ENCODE results near the gene PGPEP1. TPM values are rescaled to one million over a fixed set of nuclear protein-coding genes. Genes with fewer than 3 reads are reported as not detected.
"Not testable (repeated sequence)": the region's sequence is repeated elsewhere in the genome, so short reads cannot be mapped to it uniquely, and the experiment has no call there.

Gene PGPEP1
- total RNA-seq, 1 donor from 2014 or later, result 18.5 TPM

DNA sequence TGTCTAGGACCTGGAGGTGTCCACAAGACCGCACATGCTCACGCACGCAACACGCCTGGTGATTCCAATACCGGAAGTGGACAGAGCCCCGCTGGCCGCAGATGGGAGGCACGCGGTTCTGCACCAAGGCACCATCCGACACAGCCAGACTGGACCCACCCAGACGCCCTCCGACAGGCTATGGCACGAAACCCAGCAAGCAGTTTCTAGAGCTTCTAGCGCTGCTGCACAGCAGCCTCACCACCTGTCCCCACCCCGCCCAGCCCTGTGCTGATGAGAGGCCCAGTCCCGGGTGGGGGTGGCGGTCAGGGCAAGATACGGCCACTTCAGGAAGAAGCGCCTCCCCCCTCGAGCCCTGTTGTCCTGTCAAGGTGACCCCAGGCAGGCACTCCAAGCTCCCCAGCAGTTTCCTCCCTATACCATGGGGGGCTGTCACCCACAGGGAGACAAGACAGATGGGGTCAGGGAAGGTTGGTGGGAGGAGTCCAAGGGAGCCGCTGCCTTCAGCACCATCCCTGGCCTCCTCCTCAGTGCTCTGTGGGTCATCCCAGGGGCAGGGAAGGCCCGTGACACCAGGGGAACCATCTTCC is 28.8 kb upstream of the PGPEP1 start:
- DNase-seq, result no peak
- Mint-ChIP-seq H3K9me3 (no peaks in the 10 kb centered on the region), H3K36me3 (ENCODE audit: low read depth) (peaks cover 37% of the 10 kb centered on the region), H3K27ac (no peak overlapping the region), H3K4me3 (no peak overlapping the region), H3K4me1 (peaks cover 26% of the 10 kb centered on the region), H3K27me3 (no peaks in the 10 kb centered on the region)
- intact Hi-C loops (cut with micrococcal nuclease), result no loop called here

GRCh38 chr19:18312092-18312534 is 28.3 kb upstream of the PGPEP1 start:
- DNase-seq, result no peak
- intact Hi-C loops (cut with micrococcal nuclease), result no loop called here
- Mint-ChIP-seq H3K9me3 (no peaks in the 10 kb centered on the region), H3K27ac (no peak overlapping the region), H3K4me1 (peaks cover 20% of the 10 kb centered on the region), H3K4me3 (no peak overlapping the region), H3K36me3 (ENCODE audit: low read depth) (peaks cover 33% of the 10 kb centered on the region), H3K27me3 (no peaks in the 10 kb centered on the region)

DNA sequence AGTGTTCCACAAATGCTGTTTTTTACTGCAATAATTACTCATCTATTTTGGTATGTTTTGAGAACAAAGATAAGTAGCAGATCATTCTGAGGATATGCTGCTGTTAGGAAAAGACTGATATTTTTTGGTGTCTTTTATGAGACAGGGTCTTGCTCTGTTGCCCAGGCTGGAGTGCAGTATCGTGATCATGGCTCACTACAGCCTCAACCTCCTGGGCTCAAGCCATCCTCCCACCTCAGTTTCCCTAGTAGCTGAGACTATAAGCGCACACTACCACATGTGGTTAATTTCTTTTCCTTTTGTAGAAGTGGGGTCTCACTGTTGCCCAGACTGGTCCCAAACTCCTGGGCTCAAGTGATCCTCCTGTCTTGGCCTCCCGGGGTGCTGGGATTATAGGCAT is 27.0 kb upstream of the PGPEP1 start:
- H3K27me3 Mint-ChIP-seq, result no peaks in the 10 kb centered on the region
- H3K4me3 Mint-ChIP-seq, result no peak overlapping the region
- H3K4me1 Mint-ChIP-seq, result peaks cover 23% of the 10 kb centered on the region
- no peak for DNase-seq
- H3K36me3 Mint-ChIP-seq (ENCODE audit: low read depth), result peaks cover 30% of the 10 kb centered on the region
- intact Hi-C loops (cut with micrococcal nuclease), result no loop called here
- H3K27ac Mint-ChIP-seq, result no peak overlapping the region
- no peaks in the 10 kb centered on the region for H3K9me3 Mint-ChIP-seq

DNA sequence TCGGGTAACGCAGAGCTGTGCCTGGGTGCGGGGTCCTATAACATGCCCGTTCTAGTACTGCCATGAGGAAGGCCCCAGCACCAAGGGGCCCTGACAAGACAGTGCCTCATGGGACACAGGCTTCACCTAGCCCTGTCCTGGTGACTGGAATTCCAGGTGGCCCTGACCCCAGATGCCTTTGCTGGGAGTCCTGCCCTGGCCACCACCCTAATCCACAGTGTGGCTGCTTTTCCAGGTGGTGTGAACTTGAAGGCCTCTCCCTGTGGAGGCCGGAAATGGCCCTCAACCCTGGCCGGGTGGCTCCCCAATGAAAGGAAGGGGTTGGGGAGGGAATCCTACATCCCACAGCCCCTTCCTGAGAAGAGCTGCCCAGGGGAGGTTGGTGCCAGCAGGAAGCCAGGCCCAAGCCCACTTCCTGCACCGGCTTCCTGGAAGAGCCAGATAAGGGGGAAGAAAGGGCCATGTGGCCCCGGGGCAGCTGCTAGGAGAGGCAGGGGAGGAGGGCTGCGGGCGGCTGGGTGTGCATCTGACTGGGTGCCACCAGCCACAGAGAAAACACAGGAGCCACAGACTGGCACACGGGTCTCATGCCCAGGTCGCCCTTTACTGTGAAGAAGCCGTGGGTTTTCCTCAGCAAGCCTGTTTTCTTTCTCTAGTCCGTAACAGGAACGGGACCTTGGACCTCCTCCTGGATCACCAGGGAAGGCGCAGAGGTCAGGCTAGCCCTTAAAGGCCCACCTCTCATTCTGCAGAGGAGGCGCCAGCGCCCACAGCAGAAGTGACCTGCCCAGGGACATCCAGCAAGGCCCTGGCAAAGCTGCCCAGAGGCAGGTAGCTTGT is 22.2 kb upstream of the PGPEP1 start:
- peaks cover 51% of the 10 kb centered on the region for H3K36me3 Mint-ChIP-seq (ENCODE audit: low read depth)
- peak overlapping the region; percentile 95 for H3K27ac Mint-ChIP-seq
- intact Hi-C loops (cut with micrococcal nuclease), result no loop called here

DNA sequence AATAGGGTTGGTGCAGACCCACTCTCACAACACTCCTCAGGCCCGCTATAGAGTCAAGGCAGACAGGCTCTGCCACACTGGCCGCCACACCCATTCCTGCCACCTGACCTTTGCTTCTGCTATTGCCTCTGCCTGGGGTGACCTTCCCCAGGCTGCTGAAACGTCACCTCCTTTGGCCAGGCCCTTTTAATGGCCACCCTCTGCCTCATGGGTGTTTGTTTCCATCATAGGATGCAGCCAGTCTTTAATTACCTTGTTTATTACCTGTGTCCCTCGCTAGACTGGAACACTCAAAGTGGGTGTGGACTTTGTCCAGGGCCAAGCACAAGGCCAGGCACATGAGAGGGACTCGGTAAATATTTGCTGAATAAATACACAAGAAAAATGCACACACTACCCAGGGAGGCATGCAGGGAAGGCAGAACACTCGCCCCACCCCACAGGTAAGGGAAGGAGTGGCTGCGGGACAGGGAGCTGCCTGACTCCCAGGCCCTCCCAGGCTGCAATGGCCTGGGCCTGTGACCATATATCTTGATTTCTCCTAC is 20.7 kb upstream of the PGPEP1 start:
- intact Hi-C loops (cut with micrococcal nuclease), result no loop called here
- Mint-ChIP-seq H3K27me3 (no peaks in the 10 kb centered on the region), H3K27ac (peak overlapping the region; percentile 87), H3K36me3 (ENCODE audit: low read depth) (peaks cover 41% of the 10 kb centered on the region), H3K4me1 (peaks cover 57% of the 10 kb centered on the region), H3K4me3 (peak overlapping the region; percentile 56), H3K9me3 (no peaks in the 10 kb centered on the region)
- no peak for DNase-seq

More for the DNA sequence above, 22.2 kb upstream of the PGPEP1 start:
- Mint-ChIP-seq H3K4me1 (peaks cover 48% of the 10 kb centered on the region), H3K4me3 (peak overlapping the region; percentile 71), H3K9me3 (no peaks in the 10 kb centered on the region), H3K27me3 (no peaks in the 10 kb centered on the region)
- DNase-seq, result peak; percentile 83

- Mint-ChIP-seq H3K4me1 (peaks cover 54% of the 10 kb centered on the region), H3K36me3 (ENCODE audit: low read depth) (peaks cover 34% of the 10 kb centered on the region)
These were observed 19.3 kb upstream of the PGPEP1 start for GRCh38 chr19:18320865-18321733.

DNA sequence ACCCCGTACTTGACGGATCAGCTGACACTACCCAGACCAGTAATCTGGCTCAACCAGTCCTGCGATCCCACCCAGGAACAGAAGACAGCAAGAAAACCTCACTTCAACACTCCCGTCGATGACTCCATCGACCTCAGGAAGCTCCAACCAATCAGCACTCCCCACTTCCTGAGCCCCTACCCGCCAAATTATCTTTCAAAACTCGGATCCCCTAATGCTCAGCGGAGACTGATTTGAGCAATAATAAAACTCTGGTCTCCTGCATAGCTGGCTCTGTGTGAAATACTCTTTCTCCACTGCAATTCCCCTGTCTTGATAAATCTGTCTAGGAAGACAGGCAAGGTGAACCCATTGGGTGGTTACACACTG is 18.7 kb upstream of the PGPEP1 start:
- H3K36me3 Mint-ChIP-seq (ENCODE audit: low read depth), result peaks cover 32% of the 10 kb centered on the region
- intact Hi-C loops (cut with micrococcal nuclease), result loop anchor here (2.0 kb wide), 1 partner anchor 129 kb away; the partner anchor contains the start of gene MPV17L2
- DNase-seq, result peak; percentile 81
- H3K4me3 Mint-ChIP-seq, result peak overlapping the region; percentile 96
- H3K27ac Mint-ChIP-seq, result peak overlapping the region; percentile 95
- peaks cover 53% of the 10 kb centered on the region for H3K4me1 Mint-ChIP-seq
- no peaks in the 10 kb centered on the region for H3K27me3 Mint-ChIP-seq
- no peaks in the 10 kb centered on the region for H3K9me3 Mint-ChIP-seq

More at GRCh38 chr19:18320865-18321733, 19.3 kb upstream of the PGPEP1 start:
- H3K9me3 Mint-ChIP-seq, result no peaks in the 10 kb centered on the region
- intact Hi-C loops (cut with micrococcal nuclease), result no loop called here
- H3K27me3 Mint-ChIP-seq, result no peaks in the 10 kb centered on the region
- no peak for DNase-seq
- H3K27ac Mint-ChIP-seq, result peak overlapping the region; percentile 95
- H3K4me3 Mint-ChIP-seq, result peak overlapping the region; percentile 96

DNA sequence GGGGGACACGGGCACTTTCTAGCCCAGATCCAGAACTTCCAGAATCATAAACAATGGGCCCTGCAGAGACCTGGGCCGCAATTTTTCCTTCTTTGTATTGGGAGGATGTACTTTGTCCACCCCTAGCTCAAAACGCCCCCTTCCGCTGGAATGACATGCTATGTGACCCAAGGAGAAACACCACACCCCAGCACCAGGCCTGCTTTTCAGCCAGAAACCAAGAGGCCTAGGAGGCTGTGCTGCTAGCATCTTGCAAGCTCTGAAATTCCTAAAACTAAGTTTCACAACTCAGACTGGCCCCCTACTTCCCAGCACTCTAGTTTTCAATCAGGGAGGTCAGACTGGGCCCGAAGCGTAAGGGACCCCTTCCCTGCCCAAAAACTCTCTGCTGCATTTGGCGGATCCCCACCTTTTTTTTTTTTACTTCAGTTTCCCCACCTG is 18.1 kb upstream of the PGPEP1 start:
- no peaks in the 10 kb centered on the region for H3K27me3 Mint-ChIP-seq
- peak; percentile 86 for DNase-seq
- peak overlapping the region; percentile 95 for H3K27ac Mint-ChIP-seq
- no peaks in the 10 kb centered on the region for H3K9me3 Mint-ChIP-seq
- peak overlapping the region; percentile 96 for H3K4me3 Mint-ChIP-seq
- intact Hi-C loops (cut with micrococcal nuclease), result loop anchor here (2.0 kb wide), 1 partner anchor 130 kb away; the partner anchor contains the start of gene MPV17L2
- peaks cover 53% of the 10 kb centered on the region for H3K4me1 Mint-ChIP-seq
- peaks cover 32% of the 10 kb centered on the region for H3K36me3 Mint-ChIP-seq (ENCODE audit: low read depth)

DNA sequence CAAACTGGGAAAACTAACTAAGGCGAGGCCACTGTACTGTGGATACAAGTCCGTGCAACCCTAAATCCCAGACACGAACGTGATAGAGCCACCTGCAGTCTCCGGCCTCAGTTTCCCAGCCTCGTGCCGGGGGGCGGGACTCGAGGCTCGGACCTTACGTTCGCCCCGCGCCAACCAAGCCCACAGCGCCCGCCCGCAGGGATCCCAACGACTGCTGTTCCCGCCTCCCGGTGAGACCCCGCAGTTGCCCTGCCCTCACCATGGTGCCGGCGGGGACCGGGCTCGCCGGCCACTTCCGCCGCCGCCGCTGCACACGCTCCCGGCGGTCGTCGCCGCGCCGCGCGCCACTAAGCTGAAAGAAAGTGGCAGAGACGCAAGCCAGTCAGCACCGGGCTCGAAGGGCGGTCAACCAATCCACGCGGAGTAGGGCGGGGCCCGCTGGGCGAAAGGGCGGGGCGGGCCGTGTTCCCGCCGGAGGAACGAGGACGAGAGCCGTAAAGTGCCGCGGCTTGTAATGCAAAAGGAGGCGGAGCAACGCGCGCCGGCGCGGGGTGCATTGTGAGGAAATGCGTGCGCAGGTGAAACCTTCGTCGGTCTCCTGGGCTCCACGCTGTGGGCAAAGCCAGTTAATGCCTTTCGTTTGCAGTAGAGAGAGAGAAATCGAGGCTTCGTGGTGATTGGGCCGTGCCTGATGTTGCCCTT is 17.5 kb upstream of the PGPEP1 start, which contains the start of gene LSM4:
LSM4 (minus strand) TSS at position 318 of the 702 bp plus-strand sequence; CDS start at position 262, 56 bp downstream.
- peak within 1 kb of the TSS; percentile 95 for H3K27ac Mint-ChIP-seq
- H3K4me3 Mint-ChIP-seq, result peak within 1 kb of the TSS; percentile 96
- peaks cover 29% of the 10 kb centered on the region for H3K36me3 Mint-ChIP-seq (ENCODE audit: low read depth)
- H3K4me1 Mint-ChIP-seq, result peaks cover 48% of the 10 kb centered on the region
- DNase-seq, result peak; percentile 100
- no peaks in the 10 kb centered on the region for H3K27me3 Mint-ChIP-seq
- H3K9me3 Mint-ChIP-seq, result no peaks in the 10 kb centered on the region
- intact Hi-C loops (cut with micrococcal nuclease), result loop anchor here (1.0 to 2.0 kb wide), 5 partner anchors 19 to 130 kb away; partner anchors contain the start of genes MPV17L2 and RAB3A

DNA sequence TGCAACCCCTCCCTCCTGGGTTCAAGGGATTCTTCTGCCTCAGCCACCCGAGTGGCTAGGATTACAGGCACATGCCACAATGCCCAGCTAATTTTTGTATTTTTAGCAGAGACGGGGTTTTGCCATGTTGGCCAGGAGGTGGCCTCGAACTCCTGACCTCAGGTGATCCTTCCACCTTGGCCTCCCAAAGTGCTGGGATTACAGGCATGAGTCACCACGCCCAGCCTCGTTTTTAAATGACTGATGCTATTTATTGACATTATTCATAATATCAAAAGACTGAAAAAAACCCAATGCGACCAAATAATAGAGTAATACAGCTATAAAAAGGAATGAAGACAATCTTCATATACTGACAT is 16.0 kb upstream of the PGPEP1 start:
- H3K9me3 Mint-ChIP-seq; DNase-seq; intact Hi-C loops (cut with micrococcal nuclease); H3K27me3 Mint-ChIP-seq: not testable (repeated sequence)
- H3K27ac Mint-ChIP-seq, result peak overlapping the region; percentile 95
- peaks cover 27% of the 10 kb centered on the region for H3K36me3 Mint-ChIP-seq (ENCODE audit: low read depth)
- H3K4me1 Mint-ChIP-seq, result peaks cover 47% of the 10 kb centered on the region
- peak overlapping the region; percentile 96 for H3K4me3 Mint-ChIP-seq

- no peak for DNase-seq
- intact Hi-C loops (cut with micrococcal nuclease), result loop anchor here (5.0 kb wide), 1 partner anchor 86 kb away; no protein-coding TSS in a partner anchor
- Mint-ChIP-seq H3K4me3 (no peak overlapping the region), H3K9me3 (no peaks in the 10 kb centered on the region), H3K36me3 (ENCODE audit: low read depth) (peaks cover 4% of the 10 kb centered on the region), H3K27me3 (no peaks in the 10 kb centered on the region), H3K27ac (no peak overlapping the region), H3K4me1 (peaks cover 27% of the 10 kb centered on the region)
These were observed 13.6 kb upstream of the PGPEP1 start for GRCh38 chr19:18326772-18327171.

GRCh38 chr19:18328340-18329034 is 11.9 kb upstream of the PGPEP1 start:
- Mint-ChIP-seq H3K27ac (peak overlapping the region; percentile 52), H3K9me3 (no peaks in the 10 kb centered on the region), H3K27me3 (no peaks in the 10 kb centered on the region), H3K4me1 (peaks cover 17% of the 10 kb centered on the region), H3K4me3 (peak overlapping the region; percentile 70), H3K36me3 (ENCODE audit: low read depth) (no peaks in the 10 kb centered on the region)
- intact Hi-C loops (cut with micrococcal nuclease), result loop anchor here (1.0 to 5.0 kb wide), 2 partner anchors 49 to 84 kb away; no protein-coding TSS in a partner anchor
- peak; percentile 96 for DNase-seq

Data from activated CD4-positive, alpha-beta T cell treated with anti-CD3 and anti-CD28 coated beads, Interleukin-2, amount 10 ng/mL, durations not matched to agents 24 days and 14 days (primary cell).